Memory B cell (primary cell): Measurements from ENCODE around the gene SLC10A1.

Experiments used
- ATAC-seq: fragments of 150-1000 bp; cut with Tn5 transposase; 2 replicates; pipeline ENCODE4 v1.10.0; 2021; ENCODE audit warnings: low read depth, mild to moderate bottlenecking, moderate library complexity
- DNase-seq, 2 donors: peaks; one replicate each; pipeline ENCODE4 v3.0.0; 2022; ENCODE audit warnings: low spot score in 2 of 2
- H3K27ac Mint-ChIP-seq: one replicate; pipeline ENCODE4 v1.8.0; 2022; ENCODE audit warnings: mild to moderate bottlenecking, moderate library complexity, mixed read lengths
- H3K27me3 Mint-ChIP-seq: one replicate; pipeline ENCODE4 v1.8.0; 2022; ENCODE audit warnings: mixed read lengths
- H3K36me3 Mint-ChIP-seq: one replicate; pipeline ENCODE4 v1.8.0; 2022; ENCODE audit warnings: mild to moderate bottlenecking, mixed read lengths
- H3K4me1 Mint-ChIP-seq: one replicate; pipeline ENCODE4 v1.8.0; 2022; ENCODE audit warnings: mixed read lengths
- H3K4me3 Mint-ChIP-seq: one replicate; pipeline ENCODE4 v1.8.0; 2022; ENCODE audit warnings: mild to moderate bottlenecking, moderate library complexity, mixed read lengths
- H3K9me3 Mint-ChIP-seq: one replicate; pipeline ENCODE4 v1.8.0; 2022; ENCODE audit warnings: mixed read lengths

The SLC10A1 gene

GRCh38 chr14:69770559-69770958 is 26.5 kb downstream of the SLC10A1 start:
- H3K4me1 Mint-ChIP-seq: peaks cover 32% of the 10 kb centered on the region
- ATAC-seq (no peak), DNase-seq (no peak)
- peaks cover 53% of the 10 kb centered on the region for H3K36me3 Mint-ChIP-seq
- H3K27ac Mint-ChIP-seq: peak overlapping the region; percentile 25
- H3K4me3 Mint-ChIP-seq: no peak overlapping the region
- no peaks in the 10 kb centered on the region for H3K27me3 Mint-ChIP-seq
- H3K9me3 Mint-ChIP-seq: no peaks in the 10 kb centered on the region

- peaks cover 49% of the 10 kb centered on the region for H3K36me3 Mint-ChIP-seq
- ATAC-seq (no peak), DNase-seq (no peak)
- H3K4me3 Mint-ChIP-seq: peak overlapping the region; percentile 2
- H3K9me3 Mint-ChIP-seq: no peaks in the 10 kb centered on the region
- H3K27me3 Mint-ChIP-seq: no peaks in the 10 kb centered on the region
- H3K4me1 Mint-ChIP-seq: peaks cover 31% of the 10 kb centered on the region
- peak overlapping the region; percentile 80 for H3K27ac Mint-ChIP-seq
Measured at GRCh38 chr14:69769623-69770022, 27.4 kb downstream of the SLC10A1 start.

- H3K27ac Mint-ChIP-seq: peak overlapping the region; percentile 98
- peaks cover 31% of the 10 kb centered on the region for H3K4me1 Mint-ChIP-seq
- DNase-seq (no peak), ATAC-seq (no peak)
- no peaks in the 10 kb centered on the region for H3K27me3 Mint-ChIP-seq
- H3K9me3 Mint-ChIP-seq: no peaks in the 10 kb centered on the region
- H3K4me3 Mint-ChIP-seq: peak overlapping the region; percentile 98
- H3K36me3 Mint-ChIP-seq: peaks cover 44% of the 10 kb centered on the region
Measured at GRCh38 chr14:69768873-69769272, 28.2 kb downstream of the SLC10A1 start.

- Mint-ChIP-seq H3K36me3 (peaks cover 41% of the 10 kb centered on the region), H3K4me1 (peaks cover 31% of the 10 kb centered on the region), H3K4me3 (peak overlapping the region; percentile 98), H3K27ac (peak overlapping the region; percentile 98), H3K9me3 (peaks cover 1% of the 10 kb centered on the region), H3K27me3 (no peaks in the 10 kb centered on the region)
- ATAC-seq (peak; percentile 68), DNase-seq (peak; percentile 86 to 88)
Measured at GRCh38 chr14:69767369-69767999, 29.6 kb downstream of the SLC10A1 start.

GRCh38 chr14:69766984-69767368 is 30.1 kb downstream of the SLC10A1 start, which contains the start of gene SRSF5:
TSS of gene SRSF5 (plus strand) at chr14:69767142. CDS start at chr14:69768157, 1,015 bp downstream.
- Mint-ChIP-seq H3K27ac (peak within 1 kb of the TSS; percentile 98), H3K4me3 (peak within 1 kb of the TSS; percentile 98), H3K36me3 (peaks cover 37% of the 10 kb centered on the region), H3K9me3 (peaks cover 1% of the 10 kb centered on the region), H3K4me1 (peaks cover 31% of the 10 kb centered on the region), H3K27me3 (no peaks in the 10 kb centered on the region)
- DNase-seq (peak; percentile 93), ATAC-seq (peak; percentile 83)

GRCh38 chr14:69763761-69764510 is 33.1 kb downstream of the SLC10A1 start:
- H3K9me3 Mint-ChIP-seq: peaks cover 1% of the 10 kb centered on the region
- H3K27ac Mint-ChIP-seq: no peak overlapping the region
- H3K4me1 Mint-ChIP-seq: peaks cover 18% of the 10 kb centered on the region

GRCh38 chr14:69760810-69761209 is 36.2 kb downstream of the SLC10A1 start:
- H3K27ac Mint-ChIP-seq: no peak overlapping the region
- H3K4me1 Mint-ChIP-seq: peaks cover 2% of the 10 kb centered on the region
- H3K9me3 Mint-ChIP-seq: peaks cover 1% of the 10 kb centered on the region
- peaks cover 3% of the 10 kb centered on the region for H3K27me3 Mint-ChIP-seq
- peaks cover 2% of the 10 kb centered on the region for H3K36me3 Mint-ChIP-seq
- H3K4me3 Mint-ChIP-seq: no peak overlapping the region
- no peak for DNase-seq
- no peak for ATAC-seq

More at GRCh38 chr14:69763761-69764510, 33.1 kb downstream of the SLC10A1 start:
- ATAC-seq: no peak
- H3K4me3 Mint-ChIP-seq: no peak overlapping the region
- H3K36me3 Mint-ChIP-seq: peaks cover 19% of the 10 kb centered on the region
- peaks cover 1% of the 10 kb centered on the region for H3K27me3 Mint-ChIP-seq
- DNase-seq: no peak

GRCh38 chr14:69756298-69756697 is 40.7 kb downstream of the SLC10A1 start:
- Mint-ChIP-seq H3K36me3 (no peaks in the 10 kb centered on the region), H3K4me1 (peaks cover 9% of the 10 kb centered on the region), H3K27ac (no peak overlapping the region), H3K9me3 (no peaks in the 10 kb centered on the region), H3K27me3 (peaks cover 3% of the 10 kb centered on the region), H3K4me3 (no peak overlapping the region)
- DNase-seq: no peak
- no peak for ATAC-seq

GRCh38 chr14:69755784-69756183 is 41.3 kb downstream of the SLC10A1 start:
- no peak for DNase-seq
- Mint-ChIP-seq H3K36me3 (no peaks in the 10 kb centered on the region), H3K27me3 (peaks cover 1% of the 10 kb centered on the region), H3K4me1 (peaks cover 9% of the 10 kb centered on the region), H3K9me3 (no peaks in the 10 kb centered on the region), H3K4me3 (no peak overlapping the region), H3K27ac (no peak overlapping the region)
- no peak for ATAC-seq

GRCh38 chr14:69755296-69755695 is 41.7 kb downstream of the SLC10A1 start:
- Mint-ChIP-seq H3K27me3 (peaks cover 1% of the 10 kb centered on the region), H3K36me3 (no peaks in the 10 kb centered on the region), H3K4me1 (peaks cover 9% of the 10 kb centered on the region), H3K27ac (no peak overlapping the region), H3K9me3 (no peaks in the 10 kb centered on the region), H3K4me3 (no peak overlapping the region)
- DNase-seq (no peak), ATAC-seq (no peak)

- H3K9me3 Mint-ChIP-seq: no peaks in the 10 kb centered on the region
- H3K4me1 Mint-ChIP-seq: peaks cover 9% of the 10 kb centered on the region
- ATAC-seq: no peak
- H3K27me3 Mint-ChIP-seq: peaks cover 1% of the 10 kb centered on the region
- no peak overlapping the region for H3K4me3 Mint-ChIP-seq
- H3K27ac Mint-ChIP-seq: no peak overlapping the region
- DNase-seq: no peak
- no peaks in the 10 kb centered on the region for H3K36me3 Mint-ChIP-seq
Measured at GRCh38 chr14:69754487-69754886, 42.6 kb downstream of the SLC10A1 start.

GRCh38 chr14:69753860-69754259 is 43.2 kb downstream of the SLC10A1 start:
- no peak for DNase-seq
- no peaks in the 10 kb centered on the region for H3K36me3 Mint-ChIP-seq
- H3K27ac Mint-ChIP-seq: no peak overlapping the region
- H3K27me3 Mint-ChIP-seq: peaks cover 1% of the 10 kb centered on the region
- no peaks in the 10 kb centered on the region for H3K9me3 Mint-ChIP-seq
- no peak overlapping the region for H3K4me3 Mint-ChIP-seq
- peaks cover 9% of the 10 kb centered on the region for H3K4me1 Mint-ChIP-seq
- peak; percentile 24 for ATAC-seq

GRCh38 chr14:69752773-69753172 is 44.3 kb downstream of the SLC10A1 start:
- DNase-seq (no peak), ATAC-seq (no peak)
- peaks cover 9% of the 10 kb centered on the region for H3K4me1 Mint-ChIP-seq
- H3K9me3 Mint-ChIP-seq: no peaks in the 10 kb centered on the region
- no peak overlapping the region for H3K27ac Mint-ChIP-seq
- no peak overlapping the region for H3K4me3 Mint-ChIP-seq
- no peaks in the 10 kb centered on the region for H3K36me3 Mint-ChIP-seq
- peaks cover under 1% of the 10 kb centered on the region for H3K27me3 Mint-ChIP-seq

GRCh38 chr14:69750495-69750894 is 46.5 kb downstream of the SLC10A1 start:
- Mint-ChIP-seq H3K27ac (no peak overlapping the region), H3K4me1 (peaks cover 9% of the 10 kb centered on the region), H3K9me3 (no peaks in the 10 kb centered on the region), H3K27me3 (no peaks in the 10 kb centered on the region), H3K36me3 (no peaks in the 10 kb centered on the region), H3K4me3 (no peak overlapping the region)
- no peak for DNase-seq
- no peak for ATAC-seq
